ENCODE data around the gene RTF2.

RTF2 gene

DNA sequence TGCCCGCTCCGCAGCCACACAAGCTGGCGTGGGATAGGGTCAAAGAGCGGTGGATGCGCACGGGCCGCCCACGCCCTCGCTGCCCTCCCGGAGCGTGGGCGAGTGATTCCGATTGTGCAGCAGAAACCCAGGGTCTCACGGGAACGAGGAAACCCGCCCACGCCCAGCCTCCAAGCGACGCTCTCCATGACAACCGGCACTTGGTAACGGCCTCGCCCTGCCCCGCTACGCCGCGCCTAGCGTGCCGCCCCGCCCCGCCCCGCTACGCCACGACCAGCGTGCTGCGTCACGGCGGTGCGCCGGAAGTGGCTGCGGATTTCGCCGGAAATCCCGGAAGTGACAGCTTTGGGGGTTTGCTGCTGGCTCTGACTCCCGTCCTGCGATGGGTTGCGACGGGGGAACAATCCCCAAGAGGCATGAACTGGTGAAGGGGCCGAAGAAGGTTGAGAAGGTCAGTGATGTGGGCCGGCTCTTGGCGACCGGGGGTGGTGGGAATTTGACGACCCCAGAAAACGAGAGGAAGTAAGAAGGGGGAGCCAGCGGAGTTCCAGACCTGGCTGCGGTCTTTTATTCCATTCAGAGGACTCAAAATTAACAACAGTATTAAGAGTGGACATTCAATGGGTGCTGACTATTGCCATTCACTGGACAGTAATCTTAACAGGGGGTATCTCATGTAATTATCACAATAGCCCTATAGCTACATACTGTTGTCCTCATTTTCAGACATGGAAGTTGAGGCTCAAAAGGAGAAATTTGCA, at the start of gene RTF2:
RTF2 (plus strand) TSS at position 312 of the 761 bp plus-strand sequence; CDS start at position 383, 71 bp downstream.
- Histone ChIP-seq H3K9me3 (ENCODE audit: insufficient read depth, low read depth, low read length) (no peaks in the 10 kb centered on the region), H4K20me1 (ENCODE audit: insufficient read depth, low read length, poor library complexity, severe bottlenecking) (peaks cover 17% of the 10 kb centered on the region), H3K9me2 (replicated peaks; ENCODE audit: low read depth, low read length) (no peaks in the 10 kb centered on the region), H3F3A (ENCODE audit: low read depth) (no peaks in the 10 kb centered on the region), H3K27me3 (ENCODE audit: insufficient read depth, low read length, poor library complexity, severe bottlenecking) (no peaks in the 10 kb centered on the region), H3K4me1 (ENCODE audit: insufficient read depth, low read length, poor library complexity, severe bottlenecking) (peaks cover 27% of the 10 kb centered on the region), H3K4me3 (ENCODE audit: low read length, poor library complexity, severe bottlenecking) (peak within 1 kb of the TSS; percentile 94), H3K36me3 (ENCODE audit: insufficient read depth, low read length) (peaks cover 4% of the 10 kb centered on the region; the same call in 1 of the 2 replicates), H2AFZ (ENCODE audit: low read length) (peak within 1 kb of the TSS; percentile 93), H3K79me2 (ENCODE audit: insufficient read depth, low read length) (peaks cover 41% of the 10 kb centered on the region), H3K9ac (ENCODE audit: low read depth, low read length, poor library complexity, severe bottlenecking) (peak within 1 kb of the TSS; percentile 90), H3K4me2 (ENCODE audit: low read depth, low read length, poor library complexity, severe bottlenecking) (peak within 1 kb of the TSS; percentile 96)
- TF ChIP-seq, protein P1, sequence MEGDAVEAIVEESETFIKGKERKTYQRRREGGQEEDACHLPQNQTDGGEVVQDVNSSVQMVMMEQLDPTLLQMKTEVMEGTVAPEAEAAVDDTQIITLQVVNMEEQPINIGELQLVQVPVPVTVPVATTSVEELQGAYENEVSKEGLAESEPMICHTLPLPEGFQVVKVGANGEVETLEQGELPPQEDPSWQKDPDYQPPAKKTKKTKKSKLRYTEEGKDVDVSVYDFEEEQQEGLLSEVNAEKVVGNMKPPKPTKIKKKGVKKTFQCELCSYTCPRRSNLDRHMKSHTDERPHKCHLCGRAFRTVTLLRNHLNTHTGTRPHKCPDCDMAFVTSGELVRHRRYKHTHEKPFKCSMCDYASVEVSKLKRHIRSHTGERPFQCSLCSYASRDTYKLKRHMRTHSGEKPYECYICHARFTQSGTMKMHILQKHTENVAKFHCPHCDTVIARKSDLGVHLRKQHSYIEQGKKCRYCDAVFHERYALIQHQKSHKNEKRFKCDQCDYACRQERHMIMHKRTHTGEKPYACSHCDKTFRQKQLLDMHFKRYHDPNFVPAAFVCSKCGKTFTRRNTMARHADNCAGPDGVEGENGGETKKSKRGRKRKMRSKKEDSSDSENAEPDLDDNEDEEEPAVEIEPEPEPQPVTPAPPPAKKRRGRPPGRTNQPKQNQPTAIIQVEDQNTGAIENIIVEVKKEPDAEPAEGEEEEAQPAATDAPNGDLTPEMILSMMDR (conservative IDR thresholded peaks at IDR 0.05; ENCODE audit: low read length): no peak
- TF ChIP-seq EZH2phosphoT487 (IDR thresholded peaks at IDR 0.05; ENCODE audit: borderline replicate concordance): no peak

GRCh38 chr20:56420028-56420427, 48.4 kb upstream of the RTF2 start:
- Histone ChIP-seq H3K4me2 (ENCODE audit: low read depth, low read length, poor library complexity, severe bottlenecking) (no peak overlapping the region), H3K36me3 (ENCODE audit: insufficient read depth, low read length) (no peaks in the 10 kb centered on the region), H3K9ac (ENCODE audit: low read depth, low read length, poor library complexity, severe bottlenecking) (no peak overlapping the region), H2AFZ (ENCODE audit: low read length) (no peak overlapping the region), H3K4me1 (ENCODE audit: insufficient read depth, low read length, poor library complexity, severe bottlenecking) (peaks cover 26% of the 10 kb centered on the region), H3K4me3 (ENCODE audit: low read length, poor library complexity, severe bottlenecking) (no peak overlapping the region), H3K9me2 (replicated peaks; ENCODE audit: low read depth, low read length) (no peaks in the 10 kb centered on the region), H3K9me3 (ENCODE audit: insufficient read depth, low read depth, low read length) (no peaks in the 10 kb centered on the region), H4K20me1 (ENCODE audit: insufficient read depth, low read length, poor library complexity, severe bottlenecking) (no peaks in the 10 kb centered on the region), H3K79me2 (ENCODE audit: insufficient read depth, low read length) (no peaks in the 10 kb centered on the region), H3F3A (ENCODE audit: low read depth) (no peaks in the 10 kb centered on the region), H3K27me3 (ENCODE audit: insufficient read depth, low read length, poor library complexity, severe bottlenecking) (no peaks in the 10 kb centered on the region)
- TF ChIP-seq, protein P1 (conservative IDR thresholded peaks at IDR 0.05; ENCODE audit: low read length): no peak
- TF ChIP-seq EZH2phosphoT487 (IDR thresholded peaks at IDR 0.05; ENCODE audit: borderline replicate concordance): no peak

DNA sequence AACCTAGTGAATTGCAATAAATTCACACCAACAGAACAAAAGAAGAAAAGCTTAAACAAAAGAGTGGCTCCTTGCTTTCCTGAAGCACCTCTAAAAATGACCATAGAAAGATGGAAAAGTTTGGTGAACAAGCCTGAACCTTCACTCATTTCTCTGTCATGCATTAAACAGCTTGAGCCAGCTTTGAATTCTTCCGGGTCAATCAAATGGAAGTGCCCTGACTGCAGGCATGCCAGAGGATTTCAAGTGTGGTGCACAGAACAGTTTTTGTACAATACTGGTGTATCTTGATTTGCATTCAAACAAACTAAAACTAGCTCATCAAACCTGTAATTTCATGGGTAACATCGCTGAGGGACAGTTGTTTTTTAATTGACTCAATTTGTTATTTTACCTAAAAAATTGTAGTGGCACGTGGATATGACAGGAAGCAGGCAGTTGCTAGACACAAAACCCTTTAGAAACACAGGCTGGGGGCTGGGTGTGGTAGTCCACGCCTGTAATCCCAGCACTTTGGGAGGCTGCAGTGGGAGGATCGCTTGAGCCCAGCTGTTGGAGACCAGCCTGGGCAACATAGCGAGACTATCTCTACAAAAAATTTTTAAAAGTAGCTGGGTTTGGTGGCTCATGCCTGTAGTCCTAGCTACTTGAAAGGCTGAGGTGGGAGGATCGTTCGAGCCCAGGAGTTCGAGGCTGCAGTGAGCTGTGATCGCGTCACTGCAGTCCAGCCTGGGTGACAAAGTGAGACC, 47.3 kb upstream of the RTF2 start:
- no peak for TF ChIP-seq EZH2phosphoT487 (IDR thresholded peaks at IDR 0.05; ENCODE audit: borderline replicate concordance)
- TF ChIP-seq, protein P1 (conservative IDR thresholded peaks at IDR 0.05; ENCODE audit: low read length): no peak
- Histone ChIP-seq H3K4me2 (ENCODE audit: low read depth, low read length, poor library complexity, severe bottlenecking) (no peak overlapping the region), H3K9me2 (replicated peaks; ENCODE audit: low read depth, low read length) (no peaks in the 10 kb centered on the region), H3K9ac (ENCODE audit: low read depth, low read length, poor library complexity, severe bottlenecking) (no peak overlapping the region), H4K20me1 (ENCODE audit: insufficient read depth, low read length, poor library complexity, severe bottlenecking) (no peaks in the 10 kb centered on the region), H3K9me3 (ENCODE audit: insufficient read depth, low read depth, low read length) (no peaks in the 10 kb centered on the region), H3K79me2 (ENCODE audit: insufficient read depth, low read length) (no peaks in the 10 kb centered on the region), H3F3A (ENCODE audit: low read depth) (no peaks in the 10 kb centered on the region), H3K36me3 (ENCODE audit: insufficient read depth, low read length) (no peaks in the 10 kb centered on the region), H2AFZ (ENCODE audit: low read length) (no peak overlapping the region), H3K27me3 (ENCODE audit: insufficient read depth, low read length, poor library complexity, severe bottlenecking) (no peaks in the 10 kb centered on the region), H3K4me3 (ENCODE audit: low read length, poor library complexity, severe bottlenecking) (no peak overlapping the region), H3K4me1 (ENCODE audit: insufficient read depth, low read length, poor library complexity, severe bottlenecking) (peaks cover 26% of the 10 kb centered on the region)

Measured in Loucy (cell line).